Psoas muscle (tissue), 8 donors: Measurements from ENCODE around the gene CACNG1. TPM values are rescaled to one million over a fixed set of nuclear protein-coding genes. Genes with fewer than 3 reads are reported as not detected.

Experiments
- ATAC-seq, 4 donors: fragments of 200-7000 bp; cut with Tn5 transposase; one replicate each; pipeline ENCODE4 v1.9.1; 2020; ENCODE audit warnings: moderate library complexity in 3 of 4, mild to moderate bottlenecking in 2 of 4
- DNase-seq, 2 donors: peaks; one replicate each; pipeline ENCODE4 v3.0.0-alpha.2; 2020
- H3K27ac ChIP-seq: fragments of 200-600 bp; one replicate; pipeline ENCODE4 v1.8.0; 2022
- H3K27me3 ChIP-seq, 3 donors: fragments of 200-600 bp in 1 of 3; one replicate each; pipeline versions ENCODE4 v1.6.1 to v1.8.0; 2013 to 2022; ENCODE audit warnings: low read length in 2 of 3, mild to moderate bottlenecking in 2 of 3, moderate library complexity in 1 of 3; ENCODE audit not compliant: insufficient read depth in 3 of 3
- H3K36me3 ChIP-seq, 2 donors: fragments of 200-600 bp in 1 of 2; one replicate each; pipeline versions ENCODE4 v1.6.1 to v1.8.0; 2013 to 2022; ENCODE audit warnings: low read depth in 1 of 2, mild to moderate bottlenecking in 1 of 2, moderate library complexity in 1 of 2; ENCODE audit not compliant: insufficient read depth in 1 of 2
- H3K4me1 ChIP-seq: fragments of 200-600 bp; one replicate; pipeline ENCODE4 v1.8.0; 2022
- H3K4me3 ChIP-seq: fragments of 200-600 bp; one replicate; pipeline ENCODE4 v1.8.0; 2022; ENCODE audit warnings: mild to moderate bottlenecking
- H3K9me3 ChIP-seq: fragments of 200-600 bp; one replicate; pipeline ENCODE4 v1.8.0; 2022
- CTCF ChIP-seq: fragments of 200-600 bp; IDR thresholded peaks from one replicate; pipeline ENCODE4 v1.8.0; 2022; ENCODE audit warnings: antibody characterized with exemption
- WGBS, 3 donors: extraction: QIAGEN DNeasy Blood & Tissue Kit; methylation state at CpG; one replicate each; pipeline versions ENCODE4 v1.1.6 to v1.1.7; 2013; 5-methylcytosine and 5-hydroxymethylcytosine counted together
- intact Hi-C, 2 donors: fragments of 100-400 bp; cut with DNase I; formaldehyde crosslinking; loops; one replicate each; pipeline versions ENCODE4 v1.11.0 to v1.14.2; 2022
- polyA plus RNA-seq, 3 donors: library from polyadenylated mRNA; stranded (reverse); fragments of 200-250 nt; gene quantifications; one replicate each; pipeline ENCODE4 v1.2.3, GENCODE V29; 2013
- total RNA-seq, 4 donors: library from RNA; stranded (reverse); fragmentation: NEBNext Ultra II Directional in 2 of 4; extraction: Animal tissue kit (Norgen Biotek cat#: 25700) in 2 of 4; gene quantifications; one replicate each; pipeline versions ENCODE4 v1.2.1 to v1.2.4, GENCODE V29; 2021 to 2023
- donor health status: healthy with polysubstance abuse.
- donor health status: DM: no; HTN: no; CAD: no; lungs with moderate emphysema.
- donor health status: Bipolar disorder and iron deficiency.
- donor health status: healthy.
- donor health status: DM: yes; HTN: yes; CAD: no.
- donor health status: DM: no; HTN: no; CAD: no.
- donor health status: DM: no; HTN: no; CAD: no.
- donor health status: DM: yes; HTN: yes; CAD: no.

Gene CACNG1
- total and polyA plus RNA-seq, 7 donors = 20.3 to 312 (median 72.5) TPM

GRCh38 chr17:67050471-67051154 is 6.3 kb downstream of the CACNG1 start:
- Histone ChIP-seq H3K27ac (peak overlapping the region; percentile 68), H3K36me3 (peaks cover 0 to 31% of the 10 kb centered on the region in 2 donors), H3K9me3 (peaks cover 10% of the 10 kb centered on the region), H3K4me1 (peaks cover 50% of the 10 kb centered on the region), H3K4me3 (no peak overlapping the region), H3K27me3 (no peaks in the 10 kb centered on the region)
- TF ChIP-seq CTCF = no peak
- 36 to 49% (median 48%) methylated on average over 6 of the region's 6 CpGs for WGBS, 3 donors
- ATAC-seq = peak in 3 of 4 donors; percentile 4 to 13 (median 6)
- DNase-seq = no peak
- intact Hi-C loops = no loop called here

- ATAC-seq = no peak
- TF ChIP-seq CTCF = no peak
- DNase-seq = no peak
- WGBS, 3 donors = 49 to 71% (median 70%) methylated on average over 4 of the region's 4 CpGs
- Histone ChIP-seq H3K4me1 (peaks cover 50% of the 10 kb centered on the region), H3K27ac (peak overlapping the region; percentile 68), H3K9me3 (peaks cover 10% of the 10 kb centered on the region), H3K4me3 (no peak overlapping the region), H3K27me3 (no peaks in the 10 kb centered on the region), H3K36me3 (peaks cover 0 to 36% of the 10 kb centered on the region in 2 donors)
- intact Hi-C loops = no loop called here
These were observed 6.8 kb downstream of the CACNG1 start for GRCh38 chr17:67051155-67051538.

GRCh38 chr17:67051837-67052236 is 7.5 kb downstream of the CACNG1 start:
- no peak for TF ChIP-seq CTCF
- intact Hi-C loops = no loop called here
- Histone ChIP-seq H3K27ac (peak overlapping the region; percentile 68), H3K9me3 (peaks cover 10% of the 10 kb centered on the region), H3K27me3 (no peaks in the 10 kb centered on the region), H3K4me1 (peaks cover 56% of the 10 kb centered on the region), H3K36me3 (peaks cover 0 to 36% of the 10 kb centered on the region in 2 donors), H3K4me3 (no peak overlapping the region)
- ATAC-seq = no peak
- WGBS, 3 donors = 54 to 62% (median 57%) methylated on average over 5 of the region's 5 CpGs
- no peak for DNase-seq

GRCh38 chr17:67052720-67053437 is 8.5 kb downstream of the CACNG1 start:
- WGBS, 3 donors = 87 to 95% (median 90%) methylated on average over 9 of the region's 9 CpGs
- Histone ChIP-seq H3K4me1 (peaks cover 65% of the 10 kb centered on the region), H3K4me3 (no peak overlapping the region), H3K27me3 (no peaks in the 10 kb centered on the region), H3K9me3 (peaks cover 7% of the 10 kb centered on the region), H3K36me3 (peaks cover 0 to 38% of the 10 kb centered on the region in 2 donors), H3K27ac (peak overlapping the region; percentile 68)
- TF ChIP-seq CTCF = no peak
- intact Hi-C loops = no loop called here
- ATAC-seq (no peak), DNase-seq (no peak)
